ENCODE results near the gene GTPBP4. TPM values are rescaled to one million over a fixed set of nuclear protein-coding genes. Genes with fewer than 3 reads are reported as not detected.

The GTPBP4 gene
- total and polyA plus RNA-seq, 9 of the 15 experiments (the other 6 are each of a cell fraction or from before 2014, with no cell fraction given), result 79.0 to 155 (median 128) TPM

DNA sequence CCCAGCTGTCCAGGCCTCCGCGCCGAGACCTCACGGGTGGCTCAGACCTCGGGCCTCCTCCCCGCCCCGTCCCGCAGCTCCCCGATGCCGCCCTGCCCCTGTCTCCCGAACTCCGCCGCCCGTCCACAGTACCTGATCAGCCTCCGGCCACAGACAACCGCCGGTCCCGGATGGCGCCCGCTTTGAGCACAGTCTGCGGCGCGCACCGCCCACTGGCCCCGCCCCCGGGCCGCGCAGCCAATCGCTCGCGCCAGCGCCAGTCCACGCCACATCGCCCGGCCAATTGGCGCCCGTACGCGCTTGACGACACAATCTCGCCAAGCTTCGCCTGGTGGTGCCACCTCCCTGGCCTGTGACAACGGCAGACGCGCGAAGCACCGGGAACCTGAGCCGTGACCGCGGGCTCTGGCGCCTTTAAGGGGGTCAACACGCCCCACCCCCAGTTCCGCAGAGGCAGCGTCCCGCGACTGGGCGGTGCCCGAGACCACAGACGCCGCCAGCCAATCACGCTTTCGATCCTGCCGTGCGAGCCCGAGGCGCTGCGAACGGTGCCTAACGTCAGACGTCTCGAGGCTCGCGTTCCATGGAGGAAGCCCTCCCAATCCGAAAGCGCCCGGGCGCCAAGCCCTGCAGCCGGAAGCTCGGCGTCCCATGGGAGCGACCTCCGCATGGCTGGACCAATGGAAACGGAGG is 60.6 kb downstream of the GTPBP4 start, which contains the start of gene IDI1 (continued):
- TF ChIP-seq ZNF311 (CRISPR knock-in tag; IDR thresholded peaks at IDR 0.05), result no peak
- no peak for TF ChIP-seq RBM39 (optimal IDR thresholded peaks at IDR 0.05; ENCODE audit: low read depth, low read length)
- TF ChIP-seq ZNF12 (CRISPR knock-in tag; IDR thresholded peaks at IDR 0.05), result no peak
- TF ChIP-seq, protein P1, sequence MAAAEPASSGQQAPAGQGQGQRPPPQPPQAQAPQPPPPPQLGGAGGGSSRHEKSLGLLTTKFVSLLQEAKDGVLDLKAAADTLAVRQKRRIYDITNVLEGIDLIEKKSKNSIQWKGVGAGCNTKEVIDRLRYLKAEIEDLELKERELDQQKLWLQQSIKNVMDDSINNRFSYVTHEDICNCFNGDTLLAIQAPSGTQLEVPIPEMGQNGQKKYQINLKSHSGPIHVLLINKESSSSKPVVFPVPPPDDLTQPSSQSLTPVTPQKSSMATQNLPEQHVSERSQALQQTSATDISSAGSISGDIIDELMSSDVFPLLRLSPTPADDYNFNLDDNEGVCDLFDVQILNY (CRISPR knock-in tag; IDR thresholded peaks at IDR 0.05), result no peak
- TF ChIP-seq, protein P2, sequence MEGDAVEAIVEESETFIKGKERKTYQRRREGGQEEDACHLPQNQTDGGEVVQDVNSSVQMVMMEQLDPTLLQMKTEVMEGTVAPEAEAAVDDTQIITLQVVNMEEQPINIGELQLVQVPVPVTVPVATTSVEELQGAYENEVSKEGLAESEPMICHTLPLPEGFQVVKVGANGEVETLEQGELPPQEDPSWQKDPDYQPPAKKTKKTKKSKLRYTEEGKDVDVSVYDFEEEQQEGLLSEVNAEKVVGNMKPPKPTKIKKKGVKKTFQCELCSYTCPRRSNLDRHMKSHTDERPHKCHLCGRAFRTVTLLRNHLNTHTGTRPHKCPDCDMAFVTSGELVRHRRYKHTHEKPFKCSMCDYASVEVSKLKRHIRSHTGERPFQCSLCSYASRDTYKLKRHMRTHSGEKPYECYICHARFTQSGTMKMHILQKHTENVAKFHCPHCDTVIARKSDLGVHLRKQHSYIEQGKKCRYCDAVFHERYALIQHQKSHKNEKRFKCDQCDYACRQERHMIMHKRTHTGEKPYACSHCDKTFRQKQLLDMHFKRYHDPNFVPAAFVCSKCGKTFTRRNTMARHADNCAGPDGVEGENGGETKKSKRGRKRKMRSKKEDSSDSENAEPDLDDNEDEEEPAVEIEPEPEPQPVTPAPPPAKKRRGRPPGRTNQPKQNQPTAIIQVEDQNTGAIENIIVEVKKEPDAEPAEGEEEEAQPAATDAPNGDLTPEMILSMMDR (IDR thresholded peaks at IDR 0.05 in 2 of 3, conservative IDR thresholded peaks at IDR 0.05 in 1 of 3; ENCODE audit: insufficient read depth in 2 of 3, low read depth in 1 of 3, low read length in 3 of 3), result no peak
- TF ChIP-seq, protein P3, sequence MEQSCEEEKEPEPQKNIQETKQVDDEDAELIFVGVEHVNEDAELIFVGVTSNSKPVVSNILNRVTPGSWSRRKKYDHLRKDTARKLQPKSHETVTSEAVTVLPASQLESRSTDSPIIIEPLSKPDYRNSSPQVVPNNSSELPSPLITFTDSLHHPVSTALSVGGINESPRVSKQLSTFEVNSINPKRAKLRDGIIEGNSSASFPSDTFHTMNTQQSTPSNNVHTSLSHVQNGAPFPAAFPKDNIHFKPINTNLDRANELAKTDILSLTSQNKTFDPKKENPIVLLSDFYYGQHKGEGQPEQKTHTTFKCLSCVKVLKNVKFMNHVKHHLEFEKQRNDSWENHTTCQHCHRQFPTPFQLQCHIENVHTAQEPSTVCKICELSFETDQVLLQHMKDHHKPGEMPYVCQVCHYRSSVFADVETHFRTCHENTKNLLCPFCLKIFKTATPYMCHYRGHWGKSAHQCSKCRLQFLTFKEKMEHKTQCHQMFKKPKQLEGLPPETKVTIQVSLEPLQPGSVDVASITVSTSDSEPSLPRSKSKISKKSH (CRISPR knock-in tag; IDR thresholded peaks at IDR 0.05), result no peak
- TF ChIP-seq SOX6 (IDR thresholded peaks at IDR 0.05), result peak; percentile 34; the same call in 1 of the 2 replicates
- TF ChIP-seq PRPF4 (IDR thresholded peaks at IDR 0.05; ENCODE audit: insufficient read depth, low read depth, low read length, poor library complexity, severe bottlenecking), result no peak
- TF ChIP-seq, protein P4, sequence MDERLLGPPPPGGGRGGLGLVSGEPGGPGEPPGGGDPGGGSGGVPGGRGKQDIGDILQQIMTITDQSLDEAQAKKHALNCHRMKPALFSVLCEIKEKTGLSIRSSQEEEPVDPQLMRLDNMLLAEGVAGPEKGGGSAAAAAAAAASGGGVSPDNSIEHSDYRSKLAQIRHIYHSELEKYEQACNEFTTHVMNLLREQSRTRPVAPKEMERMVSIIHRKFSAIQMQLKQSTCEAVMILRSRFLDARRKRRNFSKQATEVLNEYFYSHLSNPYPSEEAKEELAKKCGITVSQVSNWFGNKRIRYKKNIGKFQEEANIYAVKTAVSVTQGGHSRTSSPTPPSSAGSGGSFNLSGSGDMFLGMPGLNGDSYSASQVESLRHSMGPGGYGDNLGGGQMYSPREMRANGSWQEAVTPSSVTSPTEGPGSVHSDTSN (CRISPR knock-in tag; IDR thresholded peaks at IDR 0.05; ENCODE audit: low read depth), result no peak
- TF ChIP-seq, protein P4 (tag; conservative IDR thresholded peaks at IDR 0.05; ENCODE audit: low read depth), result no peak
- TF ChIP-seq, protein P5, sequence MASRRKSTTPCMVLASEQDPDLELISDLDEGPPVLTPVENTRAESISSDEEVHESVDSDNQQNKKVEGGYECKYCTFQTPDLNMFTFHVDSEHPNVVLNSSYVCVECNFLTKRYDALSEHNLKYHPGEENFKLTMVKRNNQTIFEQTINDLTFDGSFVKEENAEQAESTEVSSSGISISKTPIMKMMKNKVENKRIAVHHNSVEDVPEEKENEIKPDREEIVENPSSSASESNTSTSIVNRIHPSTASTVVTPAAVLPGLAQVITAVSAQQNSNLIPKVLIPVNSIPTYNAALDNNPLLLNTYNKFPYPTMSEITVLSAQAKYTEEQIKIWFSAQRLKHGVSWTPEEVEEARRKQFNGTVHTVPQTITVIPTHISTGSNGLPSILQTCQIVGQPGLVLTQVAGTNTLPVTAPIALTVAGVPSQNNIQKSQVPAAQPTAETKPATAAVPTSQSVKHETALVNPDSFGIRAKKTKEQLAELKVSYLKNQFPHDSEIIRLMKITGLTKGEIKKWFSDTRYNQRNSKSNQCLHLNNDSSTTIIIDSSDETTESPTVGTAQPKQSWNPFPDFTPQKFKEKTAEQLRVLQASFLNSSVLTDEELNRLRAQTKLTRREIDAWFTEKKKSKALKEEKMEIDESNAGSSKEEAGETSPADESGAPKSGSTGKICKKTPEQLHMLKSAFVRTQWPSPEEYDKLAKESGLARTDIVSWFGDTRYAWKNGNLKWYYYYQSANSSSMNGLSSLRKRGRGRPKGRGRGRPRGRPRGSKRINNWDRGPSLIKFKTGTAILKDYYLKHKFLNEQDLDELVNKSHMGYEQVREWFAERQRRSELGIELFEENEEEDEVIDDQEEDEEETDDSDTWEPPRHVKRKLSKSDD (conservative IDR thresholded peaks at IDR 0.05; ENCODE audit: low read length), result no peak
- no peak for TF ChIP-seq JUN (IDR thresholded peaks at IDR 0.05; ENCODE audit: borderline replicate concordance, low read depth, low read length)
- no peak for TF ChIP-seq JUN (CRISPR knock-in tag; IDR thresholded peaks at IDR 0.05; ENCODE audit: borderline replicate concordance)
- TF ChIP-seq, protein P6, sequence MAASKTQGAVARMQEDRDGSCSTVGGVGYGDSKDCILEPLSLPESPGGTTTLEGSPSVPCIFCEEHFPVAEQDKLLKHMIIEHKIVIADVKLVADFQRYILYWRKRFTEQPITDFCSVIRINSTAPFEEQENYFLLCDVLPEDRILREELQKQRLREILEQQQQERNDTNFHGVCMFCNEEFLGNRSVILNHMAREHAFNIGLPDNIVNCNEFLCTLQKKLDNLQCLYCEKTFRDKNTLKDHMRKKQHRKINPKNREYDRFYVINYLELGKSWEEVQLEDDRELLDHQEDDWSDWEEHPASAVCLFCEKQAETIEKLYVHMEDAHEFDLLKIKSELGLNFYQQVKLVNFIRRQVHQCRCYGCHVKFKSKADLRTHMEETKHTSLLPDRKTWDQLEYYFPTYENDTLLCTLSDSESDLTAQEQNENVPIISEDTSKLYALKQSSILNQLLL (CRISPR knock-in tag; IDR thresholded peaks at IDR 0.05; ENCODE audit: borderline replicate concordance), result no peak
- TF ChIP-seq NFXL1 (CRISPR knock-in tag; IDR thresholded peaks at IDR 0.05), result no peak
- TF ChIP-seq ZFP30 (CRISPR knock-in tag; IDR thresholded peaks at IDR 0.05; ENCODE audit: borderline replicate concordance), result no peak

Data from K562 (cell line).